DMS153 treated with DMSO at 0.1 percent for 48 hours (cell line): Measurements from ENCODE around the gene ZFHX3.
A peak's percentile ranks its signal among the peaks of the same experiment; 100 is the strongest.

Experiments used
- DNase-seq: peaks from one replicate; lab custom pipeline; 2025; ENCODE audit not compliant: unreplicated experiment; lab: John Stamatoyannopoulos, UW

The ZFHX3 gene

DNA sequence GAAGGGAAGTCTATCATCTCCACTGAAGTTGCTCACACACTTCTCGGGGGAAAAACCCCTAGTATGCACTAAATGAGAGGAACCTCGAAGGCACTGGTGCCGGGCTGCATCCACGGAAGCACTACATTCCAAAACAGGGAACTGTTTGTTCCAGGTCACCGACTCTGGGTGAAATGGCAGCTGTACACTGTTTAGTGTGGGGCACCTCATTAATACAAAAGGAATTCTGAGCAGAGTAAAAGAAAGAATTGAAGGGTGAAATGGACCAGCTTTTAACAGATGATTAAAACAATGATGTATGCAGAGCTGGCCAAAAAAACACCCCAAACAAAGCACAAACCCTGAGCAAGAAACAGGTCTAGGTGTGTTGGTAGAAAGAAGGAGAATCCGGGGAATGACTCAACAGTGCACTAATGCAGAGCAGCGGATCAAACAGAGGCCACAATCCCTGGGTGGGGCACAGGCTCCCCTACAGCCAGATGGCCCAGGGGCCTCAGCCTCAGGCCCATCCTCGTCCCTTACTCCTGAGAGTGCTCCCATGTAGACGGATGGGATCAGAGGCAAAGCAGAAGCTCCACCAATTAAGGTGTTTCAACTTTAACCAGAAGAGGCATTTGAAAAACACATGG, 161.5 kb downstream of the ZFHX3 start:
- no peak for DNase-seq

DNA sequence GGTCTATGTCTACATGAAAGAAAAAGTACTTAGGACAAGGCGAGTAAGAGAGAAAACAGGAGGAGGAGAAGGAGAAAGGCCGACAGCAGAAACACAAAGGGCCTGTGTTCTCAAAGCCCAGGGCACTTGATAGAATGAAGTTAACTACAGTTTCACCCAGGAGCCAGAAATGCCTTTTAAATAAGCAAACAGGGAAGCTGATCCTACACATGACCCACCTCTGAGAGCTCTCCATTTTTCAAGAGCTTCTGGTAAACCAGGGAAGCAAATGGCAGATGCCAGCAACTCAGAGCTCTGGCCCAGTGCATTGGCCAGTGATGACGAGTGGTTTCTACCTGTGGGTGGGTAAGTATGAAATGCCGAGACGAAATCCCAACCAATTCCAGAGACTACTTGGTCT, 163.4 kb downstream of the ZFHX3 start:
- DNase-seq = peak; percentile 20

DNA sequence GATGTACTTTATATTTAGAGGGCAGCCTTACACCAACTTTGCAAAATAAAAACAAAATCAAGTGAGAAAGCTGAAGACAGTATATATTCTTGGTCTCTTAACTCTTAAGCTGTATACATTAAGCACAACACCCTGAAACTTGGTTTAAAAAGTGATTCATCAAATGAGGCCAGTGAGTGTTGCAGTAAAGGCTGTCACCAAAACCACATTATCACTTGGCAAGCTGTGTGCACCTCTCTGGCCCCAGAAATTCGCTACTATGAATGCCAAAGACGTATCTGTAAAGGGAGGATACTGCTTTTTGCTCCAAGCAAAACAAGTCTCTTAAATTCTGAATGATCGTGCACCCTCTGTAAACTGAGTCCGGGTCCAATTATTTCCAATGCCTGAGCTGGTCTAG, 163.9 kb downstream of the ZFHX3 start:
- DNase-seq = no peak

DNA sequence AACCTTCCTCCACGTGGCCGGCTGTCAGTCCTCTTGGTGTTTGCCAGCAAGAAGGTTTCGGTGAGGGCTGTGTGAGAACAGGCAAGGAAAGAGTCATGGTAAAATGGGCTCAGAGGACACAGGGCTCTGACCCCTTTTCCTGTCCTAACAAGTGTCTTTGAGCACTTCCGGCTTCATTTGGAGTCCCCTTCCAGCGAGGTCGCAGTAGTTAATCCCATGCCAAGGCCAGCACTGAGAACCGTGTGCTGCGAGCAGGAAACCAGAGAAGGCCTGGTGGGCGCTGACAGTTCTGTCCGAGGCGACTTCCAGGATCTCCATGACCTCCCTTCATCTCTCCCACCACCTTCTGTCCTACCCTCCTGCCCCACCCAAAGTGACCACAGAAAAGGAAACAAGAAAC, 168.1 kb downstream of the ZFHX3 start:
- no peak for DNase-seq

DNA sequence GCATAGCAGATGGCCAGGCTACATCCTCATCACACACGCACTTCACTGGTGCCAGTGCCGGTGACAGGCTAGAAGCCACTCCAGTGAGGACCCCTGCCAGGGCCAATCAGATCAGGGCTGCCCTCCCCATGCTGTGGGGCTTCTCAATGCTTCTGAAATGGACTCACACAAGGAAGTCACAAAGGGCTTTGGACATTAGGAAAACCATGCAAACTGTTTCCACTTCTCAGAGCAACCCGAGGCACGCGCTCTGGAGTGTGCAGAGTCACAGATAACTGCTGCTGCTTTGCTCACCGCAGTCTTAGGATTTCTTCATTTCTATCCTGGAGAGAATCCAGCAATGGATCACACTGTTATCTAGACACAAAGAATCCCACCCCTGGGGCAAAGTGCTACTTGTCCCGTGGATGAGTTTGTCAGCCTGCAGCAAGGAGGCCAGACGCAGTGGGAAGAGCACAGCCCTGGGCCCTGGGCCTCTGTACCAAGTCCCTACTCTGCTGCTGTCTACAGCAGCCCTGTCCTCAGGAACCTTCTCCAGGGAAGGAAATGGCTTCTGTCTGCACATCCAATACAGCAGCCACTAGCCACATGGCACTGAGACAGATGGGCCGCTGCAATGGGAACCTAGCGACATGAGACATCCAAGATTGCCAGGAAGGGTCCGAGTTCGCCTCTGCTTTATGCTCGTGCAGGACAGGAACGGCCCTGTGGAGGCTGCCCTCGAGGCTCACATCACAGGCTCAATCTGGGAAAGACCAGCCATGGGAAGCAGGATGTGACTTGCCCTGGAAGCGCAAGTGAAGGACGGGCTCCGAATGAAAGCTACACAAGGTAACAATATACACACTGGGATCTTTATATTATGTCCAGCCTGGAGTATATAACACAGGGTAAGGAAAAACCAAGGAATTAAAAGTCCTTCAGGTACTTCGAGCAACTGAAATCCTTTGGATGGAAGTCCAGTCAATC, 169.3 kb downstream of the ZFHX3 start:
- no peak for DNase-seq

DNA sequence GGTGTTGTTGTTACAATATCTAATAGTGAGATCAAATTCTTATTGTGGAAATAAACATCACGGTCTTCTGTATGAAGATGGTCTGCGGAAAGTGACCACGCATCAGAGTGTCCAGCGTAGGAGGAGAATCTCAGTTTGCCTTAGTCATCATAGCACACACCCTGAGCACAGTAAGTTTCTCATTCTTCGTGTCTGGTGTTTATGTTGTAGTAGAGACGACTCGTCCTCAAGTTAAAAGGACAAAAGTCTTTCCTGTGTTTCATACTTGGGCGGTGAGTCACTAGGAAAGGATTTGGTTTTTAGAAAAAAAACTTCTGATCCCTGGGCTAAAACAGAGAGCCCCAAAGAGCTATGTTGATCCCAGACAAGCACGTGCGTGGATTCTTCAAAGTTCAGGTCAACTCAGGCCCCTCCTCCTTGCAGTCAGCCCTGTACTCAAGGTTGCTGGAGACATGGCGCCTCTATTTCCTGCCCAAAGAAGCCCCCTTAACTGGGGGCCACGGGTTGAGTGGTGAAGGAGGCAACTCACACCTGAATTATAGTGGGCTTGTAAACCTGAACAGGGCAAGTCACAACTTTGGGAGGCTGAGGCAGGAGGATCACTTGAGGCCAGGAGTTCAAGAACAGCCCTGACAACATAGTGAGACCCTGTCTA, 170.4 kb downstream of the ZFHX3 start:
- no peak for DNase-seq

DNA sequence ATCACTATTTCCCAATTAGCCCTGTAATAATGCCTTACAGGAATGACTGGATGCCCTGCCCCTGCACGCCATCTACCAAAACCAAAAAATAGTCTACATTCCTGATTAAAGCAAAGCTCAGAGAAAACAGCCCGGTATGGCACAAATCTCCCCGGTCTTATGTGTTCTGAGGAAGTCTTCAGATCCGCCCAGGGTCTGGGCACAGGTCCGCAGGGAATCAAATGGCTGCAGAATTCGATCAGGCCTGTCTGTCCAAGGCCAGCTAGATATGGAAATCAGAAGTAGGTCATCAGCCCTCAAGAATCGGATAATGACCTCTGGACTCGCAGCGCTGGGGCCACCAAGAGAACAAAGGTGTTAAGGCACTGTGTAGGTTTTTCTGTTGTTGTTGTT, 171.0 kb downstream of the ZFHX3 start:
- DNase-seq = no peak

DNA sequence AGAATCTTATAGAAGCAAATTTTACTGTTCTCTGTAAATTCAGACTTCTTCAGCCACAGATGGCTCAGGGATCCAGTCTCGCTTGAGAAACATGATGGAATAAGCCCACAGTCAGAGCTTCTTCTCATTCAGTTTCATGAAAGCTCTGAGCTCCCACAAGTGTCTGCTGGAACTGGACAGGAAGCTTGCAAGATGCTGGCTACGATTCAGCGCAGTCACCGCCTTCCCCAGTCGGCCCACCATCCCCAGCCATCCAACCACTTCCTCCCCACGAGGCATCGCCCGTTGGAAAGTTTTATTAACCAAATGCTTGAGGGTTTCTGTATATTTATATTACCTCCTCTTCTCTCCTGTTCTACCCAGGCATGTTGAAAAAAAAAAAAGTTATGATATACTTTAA, 171.7 kb downstream of the ZFHX3 start:
- no peak for DNase-seq

DNA sequence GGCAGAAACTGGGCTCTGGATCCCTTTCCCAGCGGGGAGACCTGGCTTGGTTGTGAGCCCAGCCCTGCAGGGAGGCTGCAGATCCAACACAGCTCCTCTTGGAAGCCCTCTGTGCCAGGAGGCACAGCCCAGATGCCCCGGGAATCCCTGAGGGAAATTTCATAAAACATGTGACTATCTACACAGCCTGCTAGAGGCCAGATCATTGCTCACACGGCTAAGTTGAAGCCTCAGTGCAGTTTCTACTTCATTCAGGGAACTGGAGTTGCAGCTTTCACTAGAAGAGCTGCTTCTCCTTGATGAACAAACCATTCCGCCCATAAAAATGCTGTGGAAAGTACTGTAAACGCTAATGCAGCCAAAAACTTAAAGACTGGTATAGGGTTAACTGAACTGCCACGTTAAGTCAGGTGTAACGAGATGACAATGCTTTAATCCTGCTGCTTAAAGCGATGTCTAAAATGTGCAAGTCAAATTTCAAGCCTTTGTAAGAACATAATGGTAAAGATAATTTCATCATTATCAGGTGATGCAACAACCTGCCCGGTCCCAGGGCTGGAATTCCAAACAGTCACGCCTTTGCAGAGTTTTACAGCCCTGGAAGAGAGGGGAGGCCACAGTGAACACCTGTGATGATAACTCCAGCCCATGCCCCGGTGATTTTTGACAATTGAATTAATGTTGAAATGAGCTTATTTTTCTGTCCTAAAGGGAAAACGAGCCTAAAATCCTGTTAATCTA, 172.5 kb downstream of the ZFHX3 start:
- no peak for DNase-seq

DNA sequence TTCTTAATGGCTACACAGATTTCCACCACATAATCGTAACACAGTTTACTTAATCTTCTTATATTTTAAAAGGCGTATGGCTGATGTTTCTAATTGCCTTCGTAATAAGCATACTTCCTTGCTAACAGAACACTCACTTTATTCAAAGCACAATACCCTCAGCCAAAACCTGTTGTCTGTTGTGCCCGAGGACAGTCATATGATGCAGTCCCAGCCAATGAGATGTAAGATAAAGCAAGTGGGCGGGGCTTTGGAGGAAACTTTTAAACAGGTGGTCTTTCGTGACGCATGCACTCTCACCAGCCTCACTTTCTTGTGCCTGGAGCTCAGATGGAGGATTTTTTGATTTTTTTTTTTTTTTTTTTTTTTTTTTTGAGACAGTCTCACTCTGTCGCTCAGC, 174.1 kb downstream of the ZFHX3 start:
- DNase-seq = no peak

DNA sequence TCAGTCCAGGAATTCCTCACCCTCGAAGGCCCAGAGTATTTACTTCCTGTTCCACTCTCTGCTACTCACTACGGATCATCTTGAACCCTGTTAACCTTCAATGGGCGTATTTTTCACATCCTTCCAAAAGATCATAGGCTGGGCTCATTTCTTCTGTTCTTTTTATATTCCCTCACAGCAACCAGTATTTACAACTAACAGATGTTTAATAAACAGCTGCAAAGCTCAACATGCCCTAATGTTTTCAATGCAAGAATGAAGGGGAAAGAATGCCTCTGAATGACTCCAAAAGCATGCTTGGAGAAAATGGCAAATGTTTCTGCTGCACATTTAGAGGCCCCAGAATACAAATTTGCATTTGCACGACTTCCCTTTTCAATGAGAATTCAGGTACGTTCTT, 174.9 kb downstream of the ZFHX3 start:
- no peak for DNase-seq

DNA sequence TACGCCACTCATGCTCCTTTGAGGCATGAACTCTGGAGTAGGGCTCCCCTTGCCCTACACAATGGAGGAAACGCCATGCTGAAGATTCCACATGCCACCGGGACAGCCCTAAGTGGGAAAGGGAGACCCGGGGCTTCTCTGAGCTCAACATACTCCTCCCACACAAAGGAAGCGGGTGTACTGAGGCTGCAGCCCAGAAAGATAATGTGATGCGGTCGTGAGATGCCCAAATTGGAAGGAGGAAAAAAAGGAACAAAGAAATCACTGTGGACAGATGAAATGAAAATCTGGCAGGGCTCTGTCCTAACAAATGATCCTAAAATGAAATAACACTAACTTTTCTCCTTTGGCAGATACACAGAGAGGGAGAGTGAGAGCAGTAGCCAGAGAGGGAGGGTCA, 182.1 kb downstream of the ZFHX3 start:
- DNase-seq = no peak

DNA sequence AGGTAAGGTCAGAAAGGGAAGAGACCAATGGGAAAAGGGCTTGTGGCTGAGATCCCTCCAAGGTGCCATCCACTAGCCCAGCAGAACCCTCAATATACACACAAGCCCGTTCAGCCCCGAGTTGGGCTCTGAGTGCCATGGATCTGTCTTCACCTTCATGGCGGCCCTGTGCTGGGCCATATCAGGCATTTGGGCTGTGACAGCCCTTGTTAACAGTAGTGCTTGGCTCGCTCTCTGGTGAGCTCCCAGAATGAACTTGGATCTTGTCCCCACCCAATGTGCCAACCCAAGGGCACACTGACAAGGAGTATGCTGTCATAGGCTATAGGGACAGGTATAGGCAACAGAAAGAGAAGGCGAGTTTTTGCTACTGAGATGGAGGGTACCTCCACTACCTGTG, 182.7 kb downstream of the ZFHX3 start:
- no peak for DNase-seq

DNA sequence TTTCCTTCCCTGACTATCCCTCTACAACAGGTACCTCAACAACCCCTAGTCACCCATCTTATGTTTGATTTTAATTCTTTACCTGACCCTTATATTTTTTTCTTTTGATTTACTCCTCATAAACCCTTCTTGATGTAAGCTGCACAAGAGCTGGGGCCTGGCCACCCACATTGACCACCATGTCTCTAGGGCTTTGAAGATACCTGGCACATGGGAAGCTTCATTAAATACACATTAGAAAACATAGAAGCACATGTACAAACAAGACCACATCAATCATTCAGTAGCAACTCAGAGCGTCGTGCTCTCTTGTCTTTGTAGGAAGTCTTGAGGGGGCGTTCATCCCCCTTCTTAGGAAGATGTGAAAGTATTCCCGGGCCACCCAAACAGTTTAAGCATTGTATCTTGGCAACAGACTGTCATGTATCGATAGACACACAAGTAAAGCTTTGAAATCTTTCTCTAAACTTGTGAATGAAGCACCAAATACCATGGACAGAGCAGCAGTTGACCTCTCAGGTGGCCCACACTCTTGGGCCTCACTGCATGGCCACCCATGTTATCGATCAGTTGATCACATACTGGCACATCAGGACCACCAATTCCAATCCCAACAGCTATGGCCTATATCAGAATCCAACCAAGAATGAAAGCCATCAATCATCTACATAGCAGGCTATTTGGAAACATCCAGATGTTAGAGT, 183.6 kb downstream of the ZFHX3 start:
- no peak for DNase-seq

DNA sequence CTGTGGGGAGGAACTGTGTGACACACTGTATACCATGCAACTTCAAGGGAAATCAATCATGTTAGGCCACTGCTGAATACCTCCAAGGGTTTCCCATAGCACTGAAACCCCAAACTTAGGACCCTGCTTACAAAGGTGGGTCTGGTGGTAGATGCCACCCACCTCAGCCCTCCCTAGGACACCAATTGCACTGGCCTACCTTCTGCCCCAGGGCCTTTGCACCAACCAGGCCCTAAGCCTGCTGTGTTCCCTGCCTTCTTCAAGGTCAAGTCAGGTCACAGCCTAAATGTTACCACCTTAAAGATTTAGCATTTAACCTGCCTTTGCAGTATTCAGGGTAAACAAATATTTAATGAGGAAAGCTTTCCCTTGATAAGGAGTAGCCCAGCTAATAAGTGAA, 185.8 kb downstream of the ZFHX3 start:
- DNase-seq = no peak

DNA sequence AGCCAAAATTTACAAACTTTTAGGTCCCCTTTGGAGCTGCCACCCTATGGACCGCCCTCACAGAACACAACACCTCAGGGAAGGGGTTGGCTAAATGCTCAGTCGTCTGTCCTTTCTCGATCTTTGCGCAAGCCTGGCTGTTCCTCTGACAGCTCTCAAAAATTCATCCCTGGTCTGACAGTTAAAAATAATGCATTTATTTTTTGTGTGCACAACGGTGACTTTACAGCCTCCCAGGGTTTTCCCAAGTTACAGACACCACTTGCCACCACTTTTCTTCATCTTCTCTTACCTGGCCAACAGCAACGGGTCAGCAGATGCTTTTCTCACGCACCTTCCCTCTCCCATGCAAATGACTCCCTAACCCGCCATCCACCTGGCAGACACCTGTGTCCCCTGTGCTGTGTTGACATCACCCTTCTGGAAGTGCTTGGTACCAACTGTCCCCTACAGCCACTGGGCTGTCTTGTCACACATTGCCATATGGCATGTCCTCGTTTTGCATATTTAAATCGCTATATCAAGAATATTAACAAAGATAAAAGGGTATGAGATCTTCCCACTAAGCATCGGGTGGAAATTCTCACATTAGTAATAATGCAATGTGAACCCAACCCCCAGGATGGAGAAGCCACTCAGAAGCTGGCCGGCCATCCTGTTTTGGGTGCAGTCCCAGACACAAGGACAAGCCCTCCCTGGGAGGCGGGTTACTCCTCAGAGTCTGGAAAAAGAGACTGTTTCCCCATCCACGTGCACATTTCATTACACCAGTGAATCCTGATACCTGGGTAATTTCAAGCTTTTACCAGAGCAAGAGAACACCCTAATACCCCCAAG, 187.0 kb downstream of the ZFHX3 start:
- no peak for DNase-seq

DNA sequence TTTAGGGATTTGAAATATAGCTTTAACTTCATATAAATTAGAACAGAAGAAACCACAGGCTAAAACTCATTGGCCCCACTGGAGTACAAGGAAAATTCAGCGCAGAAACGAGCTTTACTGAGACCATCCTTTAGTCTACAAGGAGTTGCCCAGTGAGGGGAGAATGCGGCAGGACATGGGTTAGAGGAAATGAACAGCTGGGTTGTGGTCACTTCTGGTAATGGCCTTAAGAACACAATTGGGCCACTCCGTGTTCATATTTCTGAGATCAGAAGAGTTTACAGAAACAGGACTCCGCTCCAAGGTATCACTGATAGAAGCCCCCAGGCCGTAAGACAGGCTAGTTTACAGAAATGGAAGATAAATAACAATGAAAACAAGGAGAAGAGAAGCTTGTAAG, 188.3 kb downstream of the ZFHX3 start:
- no peak for DNase-seq

DNA sequence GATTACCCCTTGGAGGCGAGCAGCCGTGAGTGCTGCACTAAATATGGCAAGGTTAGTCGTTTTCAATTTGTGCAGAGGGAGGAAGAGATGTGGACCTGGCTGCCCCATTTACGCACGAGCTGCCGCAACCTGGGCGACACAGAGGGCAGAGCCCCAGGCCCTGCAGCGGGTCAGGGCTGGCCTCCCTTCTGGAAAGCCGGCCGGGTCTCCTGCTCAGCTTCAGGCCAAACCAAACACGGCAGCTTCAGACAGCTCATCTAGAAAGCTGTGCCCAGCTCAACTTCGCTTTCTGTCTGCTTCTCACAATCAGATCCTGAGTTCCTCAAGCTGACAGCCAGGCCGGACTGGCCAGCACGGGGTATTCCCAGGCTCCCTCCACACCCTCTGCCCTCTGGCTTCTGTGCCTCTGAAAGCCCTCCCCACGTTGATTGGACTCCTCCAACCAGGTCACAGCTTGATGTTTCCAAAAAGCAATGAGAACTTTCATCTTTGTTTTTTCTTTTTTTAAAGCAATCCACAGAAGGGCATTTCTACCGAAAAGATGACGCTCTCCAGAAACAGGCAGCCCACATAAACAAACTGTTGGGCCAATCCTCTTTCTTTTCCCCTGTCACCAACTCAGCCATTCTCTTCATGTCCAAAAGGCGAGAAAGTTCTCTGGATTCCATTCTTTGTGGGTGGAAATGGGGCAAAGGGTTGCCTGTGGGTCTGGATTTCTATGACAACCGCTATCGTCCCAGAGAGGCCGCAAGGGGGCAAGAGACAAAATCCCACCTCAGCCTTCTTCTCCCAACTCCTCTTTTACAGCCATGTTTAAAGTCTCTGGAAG, 189.0 kb downstream of the ZFHX3 start:
- DNase-seq = no peak
